Duodenal mucosa (tissue), 2 donors: Measurements from ENCODE around the gene POLQ.

ENCODE experiments used
- H3K27ac ChIP-seq: one replicate; pipeline ENCODE4 v1.7.0; 2013; ENCODE audit warnings: low read depth, low read length
- H3K27me3 ChIP-seq, 2 donors: one replicate each; pipeline ENCODE4 v1.7.0; 2013; ENCODE audit warnings: low read length in 2 of 2, control low read depth in 1 of 2; ENCODE audit not compliant: insufficient read depth in 2 of 2, control insufficient read depth in 1 of 2
- H3K36me3 ChIP-seq, 2 donors: one replicate each; pipeline ENCODE4 v1.7.0; 2013; ENCODE audit warnings: low read length in 2 of 2, control low read depth in 1 of 2; ENCODE audit not compliant: insufficient read depth in 2 of 2, control insufficient read depth in 1 of 2
- H3K4me1 ChIP-seq, 2 donors: one replicate each; pipeline ENCODE4 v1.7.0; 2013; ENCODE audit warnings: low read length in 2 of 2, control low read depth in 1 of 2; ENCODE audit not compliant: insufficient read depth in 2 of 2, control insufficient read depth in 1 of 2
- H3K4me3 ChIP-seq, 2 donors: one replicate each; pipeline ENCODE4 v1.7.0; 2013; ENCODE audit warnings: low read length in 2 of 2, low read depth in 1 of 2
- H3K9ac ChIP-seq, 2 donors: one replicate each; pipeline ENCODE4 v1.7.0; 2013; ENCODE audit warnings: low read length in 2 of 2, low read depth in 1 of 2
- H3K9me3 ChIP-seq, 2 donors: one replicate each; pipeline ENCODE4 v1.7.0; 2013; ENCODE audit warnings: low read length in 2 of 2, control low read depth in 1 of 2; ENCODE audit not compliant: control insufficient read depth in 1 of 2

The POLQ gene

DNA sequence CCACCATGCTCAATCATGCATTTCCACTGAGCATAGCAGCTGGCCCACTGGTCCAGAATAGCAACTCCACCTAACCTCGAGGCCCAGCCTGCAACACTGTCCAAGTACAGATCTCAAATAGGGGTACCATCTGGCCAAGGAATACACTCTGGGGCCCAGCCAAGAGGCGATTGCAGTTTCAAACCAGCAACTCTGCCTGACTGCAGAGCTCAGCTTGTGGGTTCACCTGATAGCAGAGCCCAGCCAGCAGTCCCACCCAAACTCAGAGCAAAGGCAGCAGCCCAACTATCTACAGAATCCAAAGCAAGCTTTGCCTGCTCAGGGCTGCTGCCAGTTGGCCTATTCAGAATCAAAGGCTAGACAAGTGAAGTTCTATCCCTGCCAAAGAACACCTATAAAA, 30.5 kb downstream of the POLQ start:
- Histone ChIP-seq H3K4me3 (no peak overlapping the region), H3K9me3 (no peaks in the 10 kb centered on the region), H3K9ac (no peak overlapping the region), H3K36me3 (peaks cover 0 to 6% of the 10 kb centered on the region in 2 donors), H3K27ac (no peak overlapping the region), H3K4me1 (no peaks in the 10 kb centered on the region), H3K27me3 (no peaks in the 10 kb centered on the region)

DNA sequence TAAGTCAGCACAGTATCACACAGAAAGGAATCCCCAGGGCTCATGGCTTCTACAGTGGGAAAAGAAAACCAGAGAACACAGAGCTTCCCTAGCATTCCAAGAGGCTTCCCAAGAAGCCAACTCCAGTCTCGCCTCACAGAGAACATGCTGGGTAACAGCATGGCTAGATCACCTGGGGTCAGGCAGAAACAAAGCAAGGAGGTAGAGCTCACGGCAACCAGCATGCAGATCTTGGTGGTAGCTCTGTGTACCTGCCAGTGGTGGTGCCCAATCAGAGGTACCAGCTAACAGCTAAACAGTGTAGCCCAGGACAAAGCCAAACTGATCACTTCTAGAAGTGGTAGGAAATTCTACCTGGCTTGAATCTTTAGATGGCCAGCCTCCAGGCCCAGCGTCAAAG, 31.3 kb downstream of the POLQ start:
- Histone ChIP-seq H3K4me1 (no peaks in the 10 kb centered on the region), H3K27ac (no peak overlapping the region), H3K4me3 (no peak overlapping the region)

DNA sequence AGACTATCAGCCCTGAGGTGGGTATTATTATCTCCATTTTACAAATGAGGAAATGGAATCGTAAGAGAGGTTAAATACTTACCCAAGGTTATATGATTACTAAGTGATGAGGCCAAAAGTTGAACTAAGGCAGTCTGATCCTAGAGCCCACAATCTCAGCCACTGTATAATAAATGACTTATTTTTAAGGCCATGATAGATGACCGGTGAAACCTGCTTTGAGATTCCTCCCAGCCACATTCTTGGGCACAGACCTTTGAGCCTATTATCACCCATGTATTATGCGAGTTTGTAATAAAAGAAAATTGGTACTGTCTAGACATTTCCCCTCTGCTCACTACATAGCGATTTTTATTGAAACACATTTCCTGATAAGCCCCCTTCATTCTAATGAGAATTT, 37.4 kb downstream of the POLQ start:
- H3K4me1 ChIP-seq: no peaks in the 10 kb centered on the region
- no peaks in the 10 kb centered on the region for H3K27me3 ChIP-seq
- H3K36me3 ChIP-seq: no peaks in the 10 kb centered on the region
- no peak overlapping the region for H3K27ac ChIP-seq
- H3K9me3 ChIP-seq: no peaks in the 10 kb centered on the region
- no peak overlapping the region for H3K9ac ChIP-seq
- no peak overlapping the region for H3K4me3 ChIP-seq

More for the DNA sequence above, 31.3 kb downstream of the POLQ start:
- Histone ChIP-seq H3K36me3 (peaks cover 0 to 6% of the 10 kb centered on the region in 2 donors), H3K9me3 (no peaks in the 10 kb centered on the region), H3K27me3 (no peaks in the 10 kb centered on the region), H3K9ac (no peak overlapping the region)

DNA sequence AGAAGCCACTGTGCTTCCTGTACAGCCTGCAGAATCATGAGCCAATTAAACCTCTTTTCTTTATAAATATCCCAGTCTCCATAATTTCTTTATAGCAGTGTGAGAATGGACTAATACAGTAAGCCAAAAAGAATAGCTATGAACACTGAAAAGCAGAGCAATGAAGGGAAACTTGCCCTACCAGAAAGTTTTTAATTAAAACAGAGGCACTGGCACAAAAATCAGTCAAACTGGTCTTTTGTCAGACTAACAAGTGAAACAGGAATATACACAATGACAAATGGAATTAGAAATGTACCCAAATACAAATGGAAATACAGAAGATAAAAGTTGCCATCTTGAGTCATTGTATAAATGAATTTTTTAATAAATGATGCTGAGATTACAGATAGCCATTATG, 40.5 kb downstream of the POLQ start:
- Histone ChIP-seq H3K36me3 (no peaks in the 10 kb centered on the region), H3K27me3 (no peaks in the 10 kb centered on the region), H3K4me1 (no peaks in the 10 kb centered on the region), H3K9me3 (no peaks in the 10 kb centered on the region), H3K27ac (no peak overlapping the region), H3K9ac (no peak overlapping the region), H3K4me3 (no peak overlapping the region)

DNA sequence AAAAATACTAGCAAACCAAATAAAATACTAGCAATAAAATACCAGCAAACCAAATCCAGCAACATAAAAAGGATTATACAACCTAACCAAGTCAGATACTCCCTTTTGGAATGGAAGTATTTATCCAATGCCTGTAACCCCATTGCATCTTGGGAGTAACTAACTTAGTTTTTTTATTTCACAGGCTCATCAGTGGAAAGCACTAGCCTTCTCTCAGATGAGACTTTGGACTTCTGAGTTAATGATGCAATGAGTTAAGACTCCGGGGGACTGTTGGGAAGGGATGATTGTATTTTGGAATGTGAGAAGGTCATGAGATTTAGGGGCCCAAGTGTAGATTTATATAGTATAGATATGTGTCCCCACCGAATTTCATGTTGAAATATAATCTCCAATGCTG, 41.2 kb downstream of the POLQ start:
- Histone ChIP-seq H3K4me3 (no peak overlapping the region), H3K27me3 (no peaks in the 10 kb centered on the region), H3K36me3 (no peaks in the 10 kb centered on the region), H3K4me1 (no peaks in the 10 kb centered on the region), H3K9ac (no peak overlapping the region), H3K27ac (no peak overlapping the region), H3K9me3 (no peaks in the 10 kb centered on the region)

DNA sequence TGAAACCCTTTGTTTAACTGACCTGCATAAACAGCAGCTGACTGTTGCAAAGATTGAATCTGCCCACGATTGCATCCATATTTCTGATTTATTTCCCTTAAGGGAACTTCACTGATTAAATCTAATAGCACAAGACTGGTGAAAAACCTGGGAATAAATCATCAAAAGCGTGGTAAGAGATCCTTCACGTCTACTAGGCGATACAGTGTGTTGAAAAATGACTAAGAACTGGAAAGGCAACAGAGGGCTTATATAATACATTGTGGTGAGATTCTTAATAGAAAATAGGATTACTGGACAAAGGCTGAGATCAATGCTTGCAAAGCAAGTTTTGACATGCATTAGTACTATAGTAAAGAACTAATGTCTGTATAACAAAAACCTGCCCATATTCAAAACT, 49.0 kb downstream of the POLQ start:
- H3K9me3 ChIP-seq: no peaks in the 10 kb centered on the region
- no peak overlapping the region for H3K9ac ChIP-seq
- H3K27ac ChIP-seq: no peak overlapping the region
- H3K27me3 ChIP-seq: no peaks in the 10 kb centered on the region
- H3K4me3 ChIP-seq: no peak overlapping the region
- H3K4me1 ChIP-seq: no peaks in the 10 kb centered on the region
- no peaks in the 10 kb centered on the region for H3K36me3 ChIP-seq

DNA sequence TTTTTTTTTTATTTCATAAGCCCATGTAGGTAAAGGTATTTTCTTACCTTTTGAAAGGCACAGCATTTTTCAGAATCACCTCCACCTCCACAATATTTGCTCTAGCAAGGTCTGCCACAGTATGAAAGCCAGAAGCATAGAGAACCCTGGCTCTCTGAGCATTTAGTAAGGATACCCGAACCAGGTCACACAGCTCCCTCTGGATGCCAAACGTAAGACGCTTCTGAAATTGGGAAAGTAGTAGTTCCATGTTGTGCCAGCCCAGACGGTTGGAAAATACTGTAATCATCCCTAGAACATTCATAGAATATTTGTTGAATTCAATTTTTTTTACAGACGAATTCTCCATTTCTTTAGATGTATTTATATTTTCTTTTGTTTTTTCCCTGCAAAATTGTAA, 52.4 kb downstream of the POLQ start:
- no peak overlapping the region for H3K9ac ChIP-seq
- H3K36me3 ChIP-seq: no peaks in the 10 kb centered on the region
- H3K9me3 ChIP-seq: no peaks in the 10 kb centered on the region

DNA sequence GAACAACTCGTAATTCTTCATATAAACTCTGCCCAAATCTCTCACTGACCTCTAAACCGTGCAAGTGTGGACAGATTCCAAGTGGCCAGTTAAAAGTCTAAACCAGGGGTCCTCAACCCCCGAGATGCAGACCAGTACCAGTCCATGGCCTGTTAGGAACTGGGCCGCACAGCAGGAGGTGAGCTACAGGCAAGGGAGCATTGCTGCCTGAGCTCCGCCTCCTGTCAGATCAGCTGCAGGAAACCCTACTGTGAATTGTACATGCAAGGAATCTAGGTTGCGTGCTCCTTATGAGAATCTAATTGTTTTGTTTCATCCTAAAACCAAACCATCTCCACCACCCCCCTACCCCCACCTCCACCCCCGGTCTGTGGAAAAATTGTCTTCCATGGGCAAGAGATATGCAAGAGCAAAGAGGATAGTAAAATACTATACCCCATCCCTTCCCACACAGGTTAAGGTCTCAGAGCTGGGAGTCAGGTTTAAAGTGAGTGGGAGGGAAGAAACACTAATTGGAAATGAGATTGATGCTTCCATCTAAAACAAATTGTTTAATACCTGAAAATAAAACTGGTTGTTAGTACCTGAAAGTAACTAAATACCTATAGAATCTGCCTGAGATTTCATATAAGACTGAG, 54.0 kb downstream of the POLQ start:
- H3K4me1 ChIP-seq: no peaks in the 10 kb centered on the region
- H3K9ac ChIP-seq: no peak overlapping the region
- no peaks in the 10 kb centered on the region for H3K36me3 ChIP-seq
- H3K9me3 ChIP-seq: no peaks in the 10 kb centered on the region
- H3K27me3 ChIP-seq: no peaks in the 10 kb centered on the region
- H3K27ac ChIP-seq: no peak overlapping the region
- H3K4me3 ChIP-seq: no peak overlapping the region

More for the DNA sequence above, 52.4 kb downstream of the POLQ start:
- Histone ChIP-seq H3K4me3 (no peak overlapping the region), H3K27ac (no peak overlapping the region), H3K27me3 (no peaks in the 10 kb centered on the region), H3K4me1 (no peaks in the 10 kb centered on the region)

DNA sequence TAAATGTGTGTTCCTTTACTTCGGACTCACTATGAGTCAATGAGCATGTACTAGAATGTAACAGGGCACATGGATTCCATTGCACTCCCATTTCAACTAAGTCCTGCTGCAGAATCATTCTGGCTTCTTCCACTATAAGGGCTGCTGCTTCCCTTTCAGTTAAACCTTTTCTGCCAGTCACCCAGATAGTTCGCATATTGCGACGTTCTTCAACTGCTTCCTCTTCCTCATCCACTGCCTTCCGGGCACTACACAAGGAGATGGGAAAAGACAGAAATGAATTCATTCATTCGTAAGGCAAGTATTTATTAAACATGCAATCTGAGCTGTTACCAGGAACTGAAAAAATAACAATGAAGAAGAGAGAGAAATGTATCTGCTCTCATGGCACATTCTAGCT, 55.6 kb downstream of the POLQ start:
- no peak overlapping the region for H3K4me3 ChIP-seq
- no peak overlapping the region for H3K27ac ChIP-seq
- no peaks in the 10 kb centered on the region for H3K27me3 ChIP-seq
- no peaks in the 10 kb centered on the region for H3K36me3 ChIP-seq
- no peaks in the 10 kb centered on the region for H3K4me1 ChIP-seq
- no peaks in the 10 kb centered on the region for H3K9me3 ChIP-seq
- H3K9ac ChIP-seq: no peak overlapping the region

DNA sequence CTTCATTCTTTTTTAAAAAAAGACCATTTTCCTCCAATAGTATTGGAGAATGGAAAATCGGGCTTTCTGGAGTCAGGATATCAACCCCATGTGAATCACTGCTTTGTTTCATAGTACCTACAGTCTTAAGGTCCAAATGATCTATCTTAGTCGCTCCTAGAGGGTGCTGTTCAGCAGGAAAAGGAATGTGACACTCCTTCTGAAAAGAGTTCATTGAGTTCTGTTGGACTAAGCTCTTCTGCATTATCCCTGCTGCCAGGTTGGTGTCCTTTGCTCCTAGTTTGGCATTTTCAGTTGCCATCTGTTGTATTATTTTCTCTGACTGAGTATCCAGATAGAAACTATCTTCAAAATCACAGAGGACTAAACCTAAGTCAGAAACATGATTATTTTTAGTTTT, 57.2 kb downstream of the POLQ start:
- Histone ChIP-seq H3K9ac (no peak overlapping the region), H3K4me3 (no peak overlapping the region), H3K27ac (no peak overlapping the region), H3K36me3 (no peaks in the 10 kb centered on the region), H3K27me3 (no peaks in the 10 kb centered on the region), H3K4me1 (no peaks in the 10 kb centered on the region), H3K9me3 (no peaks in the 10 kb centered on the region)

DNA sequence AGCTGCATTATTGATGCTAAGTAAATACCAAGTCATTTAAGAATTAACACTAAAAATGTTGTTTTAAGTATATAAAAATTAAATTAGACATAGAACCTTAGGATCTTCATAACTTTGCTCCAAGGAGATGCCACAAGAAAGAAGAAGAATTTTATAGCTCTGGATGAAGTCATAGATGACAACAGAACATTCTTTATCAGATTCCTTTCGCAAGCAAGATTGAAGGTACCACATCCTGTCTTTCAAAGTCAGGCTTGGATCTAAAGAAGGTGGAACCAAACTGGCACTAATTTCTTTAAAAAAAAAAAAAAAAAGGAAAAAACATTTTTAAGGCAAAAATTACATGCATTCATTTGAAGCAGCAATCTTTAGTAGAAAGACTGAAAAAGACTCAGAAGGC, 62.5 kb downstream of the POLQ start:
- Histone ChIP-seq H3K4me3 (no peak overlapping the region), H3K9ac (no peak overlapping the region), H3K27ac (no peak overlapping the region), H3K27me3 (no peaks in the 10 kb centered on the region), H3K9me3 (no peaks in the 10 kb centered on the region), H3K4me1 (no peaks in the 10 kb centered on the region), H3K36me3 (no peaks in the 10 kb centered on the region)
